ENCODE results near the gene CDIP1.
"Not testable (repeated sequence)": the region's sequence is repeated elsewhere in the genome, so short reads cannot be mapped to it uniquely, and the experiment has no call there.

Gene CDIP1

GRCh38 chr16:4538350-4539235 is at the start of gene CDIP1:
Gene CDIP1 (minus strand): TSS chr16:4538773. CDS start chr16:4514130, 24,643 bp downstream.
- DNase-seq: peak; percentile 85

- DNase-seq: no peak
Observed at GRCh38 chr16:4586291-4586690, 47.7 kb upstream of the CDIP1 start.

- DNase-seq: no peak
Observed at GRCh38 chr16:4583906-4584305, 45.3 kb upstream of the CDIP1 start.

GRCh38 chr16:4580250-4580649 is 41.7 kb upstream of the CDIP1 start:
- no peak for DNase-seq

- DNase-seq: peak; percentile 21
Observed at GRCh38 chr16:4578961-4579530, 40.5 kb upstream of the CDIP1 start.

GRCh38 chr16:4576008-4576407 is 37.4 kb upstream of the CDIP1 start:
- DNase-seq: no peak

- DNase-seq: no peak
Observed at GRCh38 chr16:4574919-4575705, 36.5 kb upstream of the CDIP1 start.

- not testable (repeated sequence) for DNase-seq
Observed at GRCh38 chr16:4573926-4574325, 35.4 kb upstream of the CDIP1 start.

GRCh38 chr16:4572715-4573114 is 34.1 kb upstream of the CDIP1 start:
- no peak for DNase-seq

- DNase-seq: no peak
Observed at GRCh38 chr16:4570688-4571321, 32.2 kb upstream of the CDIP1 start.

GRCh38 chr16:4570086-4570485 is 31.5 kb upstream of the CDIP1 start:
- DNase-seq: no peak

GRCh38 chr16:4566144-4566543 is 27.6 kb upstream of the CDIP1 start:
- DNase-seq: no peak

GRCh38 chr16:4564661-4565267 is 26.2 kb upstream of the CDIP1 start:
- no peak for DNase-seq

GRCh38 chr16:4561596-4561995 is 23.0 kb upstream of the CDIP1 start:
- no peak for DNase-seq

- no peak for DNase-seq
Observed at GRCh38 chr16:4557973-4558372, 19.4 kb upstream of the CDIP1 start.

- DNase-seq: no peak
Observed at GRCh38 chr16:4556580-4556979, 18.0 kb upstream of the CDIP1 start.

- no peak for DNase-seq
Observed at GRCh38 chr16:4556112-4556511, 17.5 kb upstream of the CDIP1 start, which contains the start of gene C16orf96. Gene C16orf96 (plus strand): TSS chr16:4556340. CDS start chr16:4556490, 150 bp downstream.

GRCh38 chr16:4552541-4552940 is 14.0 kb upstream of the CDIP1 start:
- DNase-seq: no peak

- no peak for DNase-seq
Observed at GRCh38 chr16:4550591-4550990, 12.0 kb upstream of the CDIP1 start.

GRCh38 chr16:4548124-4548523 is 9.6 kb upstream of the CDIP1 start:
- DNase-seq: no peak

GRCh38 chr16:4544473-4544872 is 5.9 kb upstream of the CDIP1 start:
- DNase-seq: no peak

GRCh38 chr16:4539716-4540284 is 1.2 kb upstream of the CDIP1 start:
- DNase-seq: no peak
